HS-5 (cell line): ENCODE measurements around the gene DTL.
"Not testable (repeated sequence)": the region's sequence is repeated elsewhere in the genome, so short reads cannot be mapped to it uniquely, and the experiment has no call there.

Source experiments
- DNase-seq: peaks from one replicate; pipeline ENCODE4 v3.0.0-alpha.2; 2012; ENCODE audit warnings: low read depth

The DTL gene, protein sequence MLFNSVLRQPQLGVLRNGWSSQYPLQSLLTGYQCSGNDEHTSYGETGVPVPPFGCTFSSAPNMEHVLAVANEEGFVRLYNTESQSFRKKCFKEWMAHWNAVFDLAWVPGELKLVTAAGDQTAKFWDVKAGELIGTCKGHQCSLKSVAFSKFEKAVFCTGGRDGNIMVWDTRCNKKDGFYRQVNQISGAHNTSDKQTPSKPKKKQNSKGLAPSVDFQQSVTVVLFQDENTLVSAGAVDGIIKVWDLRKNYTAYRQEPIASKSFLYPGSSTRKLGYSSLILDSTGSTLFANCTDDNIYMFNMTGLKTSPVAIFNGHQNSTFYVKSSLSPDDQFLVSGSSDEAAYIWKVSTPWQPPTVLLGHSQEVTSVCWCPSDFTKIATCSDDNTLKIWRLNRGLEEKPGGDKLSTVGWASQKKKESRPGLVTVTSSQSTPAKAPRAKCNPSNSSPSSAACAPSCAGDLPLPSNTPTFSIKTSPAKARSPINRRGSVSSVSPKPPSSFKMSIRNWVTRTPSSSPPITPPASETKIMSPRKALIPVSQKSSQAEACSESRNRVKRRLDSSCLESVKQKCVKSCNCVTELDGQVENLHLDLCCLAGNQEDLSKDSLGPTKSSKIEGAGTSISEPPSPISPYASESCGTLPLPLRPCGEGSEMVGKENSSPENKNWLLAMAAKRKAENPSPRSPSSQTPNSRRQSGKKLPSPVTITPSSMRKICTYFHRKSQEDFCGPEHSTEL

DNA sequence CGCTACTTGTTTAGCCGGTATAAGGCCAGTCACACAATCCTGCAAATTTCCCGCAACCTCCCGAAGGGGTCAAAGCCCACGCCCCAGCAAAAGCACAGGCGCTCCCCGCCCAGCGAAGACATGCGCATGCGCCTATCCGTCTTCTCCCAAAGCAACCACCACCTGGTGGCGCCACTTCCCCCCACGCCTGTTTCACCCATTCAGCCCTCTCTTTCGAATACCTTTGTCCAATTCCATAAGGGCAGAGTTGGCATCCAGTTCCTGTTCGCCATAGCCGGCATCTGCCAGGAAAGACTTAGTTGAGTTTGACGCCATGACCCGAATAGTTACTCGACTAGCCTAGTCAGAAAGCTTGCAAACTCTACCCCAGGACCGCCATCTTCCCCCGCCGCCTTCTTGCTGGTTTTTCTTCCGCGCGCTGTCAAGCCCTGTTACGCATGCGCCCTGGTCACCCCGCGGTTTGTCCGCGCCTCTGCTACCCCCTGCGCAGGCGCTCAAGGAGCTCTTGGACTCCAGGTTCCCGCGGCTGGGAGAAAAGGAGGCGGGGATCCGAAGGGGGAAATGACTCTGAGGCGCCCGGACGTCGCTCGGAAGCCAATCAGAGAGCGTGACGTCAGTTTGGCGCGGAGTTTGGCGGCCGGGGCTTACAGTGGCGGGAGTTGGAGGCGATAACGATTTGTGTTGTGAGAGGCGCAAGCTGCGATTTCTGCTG lies at the start of gene DTL, which contains the start of gene INTS7:
Gene DTL (plus strand): TSS at position 626 of the 712 bp plus-strand sequence. CDS start 143 bp downstream, outside the sequence.
Gene INTS7 (minus strand): TSS at position 435 of the 712 bp plus-strand sequence. CDS start 120 bp downstream, at position 315.
- peak; percentile 96 for DNase-seq

DNA sequence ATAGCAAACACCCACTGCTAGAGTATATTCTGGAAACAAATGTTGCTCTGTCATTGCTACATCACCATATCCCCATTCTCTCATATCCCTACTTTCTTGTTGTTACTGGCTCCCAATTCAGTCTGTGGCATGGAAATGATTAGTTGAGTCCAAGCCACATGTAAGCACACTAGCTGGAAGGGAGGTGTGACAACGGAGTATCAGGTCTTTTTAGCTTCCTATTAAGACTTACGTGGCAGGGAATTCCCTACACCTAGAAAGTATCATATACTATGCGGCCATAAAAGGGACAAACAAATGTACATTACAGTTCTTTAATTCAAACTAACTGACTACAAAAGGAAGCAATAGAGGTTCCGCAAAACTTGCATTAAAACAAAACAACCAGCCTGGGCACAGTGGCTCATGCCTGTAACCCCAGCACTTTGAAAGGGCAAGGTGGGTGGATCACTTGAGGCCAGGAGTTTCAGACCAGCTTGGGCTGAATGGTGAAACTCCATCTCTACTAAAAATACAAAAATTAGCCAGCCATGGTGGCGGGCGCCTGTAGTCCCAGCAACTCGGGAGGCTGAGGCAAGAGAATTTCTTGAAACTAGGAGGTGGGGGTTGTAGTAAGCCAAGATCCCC lies 48.8 kb upstream of the DTL start:
- DNase-seq: no peak

DNA sequence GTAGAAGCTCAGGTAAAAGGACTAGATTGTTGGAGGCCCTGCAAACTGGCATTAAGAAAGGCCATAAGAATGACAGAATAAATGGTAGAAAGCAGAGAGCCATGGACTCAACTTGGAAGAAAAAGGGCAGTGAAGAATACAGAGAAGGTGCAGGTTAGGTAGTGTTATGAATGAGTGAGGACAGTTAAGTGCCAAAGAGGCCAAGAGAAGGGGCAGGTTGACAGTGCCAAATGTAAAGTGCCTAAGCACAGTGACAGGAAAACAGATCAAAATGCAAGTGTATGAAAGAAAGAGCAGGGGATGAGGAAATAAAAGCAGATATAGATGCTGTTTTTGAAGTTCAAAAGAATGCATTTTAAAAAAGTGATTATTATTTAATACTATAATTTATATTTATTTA lies 43.9 kb upstream of the DTL start:
- DNase-seq: no peak

DNA sequence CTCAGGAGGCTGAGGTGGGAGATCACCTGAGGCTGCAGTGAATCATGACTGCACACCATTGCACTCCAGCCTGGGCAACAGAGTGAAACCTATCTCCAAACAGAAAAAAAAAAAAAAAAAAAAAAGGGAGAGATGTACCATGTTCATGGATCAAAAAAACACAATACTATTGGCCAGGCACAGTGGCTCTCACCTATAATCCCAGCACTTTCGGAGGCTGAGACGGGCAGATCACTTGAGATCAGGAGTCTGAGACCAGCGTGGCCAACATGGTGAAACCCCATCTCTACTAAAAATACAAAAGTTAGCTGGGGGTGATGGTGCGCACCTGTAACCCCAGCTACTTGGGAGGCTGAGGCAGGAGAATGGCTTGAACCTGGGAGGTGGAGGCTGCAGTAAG lies 38.1 kb upstream of the DTL start:
- DNase-seq: not testable (repeated sequence)

DNA sequence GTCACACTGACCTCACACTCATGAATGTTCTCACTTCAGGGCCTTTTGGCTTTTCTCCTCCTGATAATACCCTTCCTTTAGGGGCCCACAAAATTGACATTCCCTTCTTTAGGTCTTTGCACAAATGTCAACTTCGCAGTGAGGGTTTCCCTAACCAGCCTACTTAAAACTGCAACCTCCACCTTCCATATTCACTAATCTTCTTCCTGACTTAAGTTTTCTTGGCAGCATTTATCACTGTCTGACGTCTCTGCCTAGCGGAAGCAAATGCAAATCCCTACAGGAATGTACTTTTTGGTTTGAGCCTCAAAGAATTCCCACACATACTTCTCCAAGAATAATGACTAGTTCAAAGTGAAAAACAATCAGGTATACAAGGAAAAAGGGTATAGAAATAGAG lies 33.0 kb upstream of the DTL start:
- DNase-seq: no peak

DNA sequence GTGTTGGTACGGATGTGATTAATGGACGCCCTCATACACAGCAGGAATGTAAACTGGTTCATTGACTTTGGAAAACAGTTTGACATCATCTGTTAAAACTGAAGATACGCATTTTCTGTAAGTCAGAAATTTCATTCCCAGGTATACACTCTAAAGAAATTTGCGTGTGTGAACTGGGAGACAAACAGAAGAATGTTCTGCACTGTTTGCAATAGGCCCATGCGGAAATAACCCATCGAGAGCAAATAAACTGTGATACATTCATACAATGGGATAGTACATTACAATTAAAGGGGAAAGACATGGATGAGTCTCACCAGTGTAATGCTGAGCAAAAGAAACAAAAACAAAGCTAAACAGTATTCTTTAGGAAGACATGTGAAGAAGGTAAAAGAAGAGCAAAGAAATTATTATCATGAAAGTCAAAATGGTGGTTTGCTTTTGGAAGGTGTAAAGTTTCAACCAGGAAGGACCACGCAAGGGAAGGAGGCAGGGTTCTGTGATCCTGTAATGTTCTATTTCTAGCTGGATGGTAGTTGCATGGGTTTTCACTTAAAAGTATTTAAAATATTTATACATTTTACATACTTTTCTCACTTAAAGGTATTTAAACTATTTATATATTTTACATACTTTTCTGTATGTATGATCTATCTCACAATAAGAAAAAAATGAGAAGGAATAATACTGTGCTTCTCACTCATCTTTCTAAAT lies 30.5 kb upstream of the DTL start:
- no peak for DNase-seq

DNA sequence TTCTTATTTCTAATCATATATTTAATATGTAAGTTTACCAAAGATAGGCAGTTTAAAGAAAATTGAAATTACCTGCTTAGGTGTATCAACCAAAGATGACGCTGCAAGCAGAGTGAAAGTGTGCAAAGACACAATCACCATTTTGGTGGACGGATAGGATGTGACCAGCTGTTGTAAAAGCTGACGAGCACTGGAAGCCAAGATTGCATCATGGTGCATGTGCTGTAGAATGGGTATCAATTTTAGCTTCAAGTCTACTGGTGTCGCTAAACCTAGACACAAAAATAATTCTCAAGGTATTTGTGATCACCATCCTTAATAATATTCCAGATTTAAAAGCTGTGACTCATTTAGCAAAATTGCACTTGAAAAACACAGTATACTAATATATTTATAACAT lies 28.4 kb upstream of the DTL start:
- no peak for DNase-seq

DNA sequence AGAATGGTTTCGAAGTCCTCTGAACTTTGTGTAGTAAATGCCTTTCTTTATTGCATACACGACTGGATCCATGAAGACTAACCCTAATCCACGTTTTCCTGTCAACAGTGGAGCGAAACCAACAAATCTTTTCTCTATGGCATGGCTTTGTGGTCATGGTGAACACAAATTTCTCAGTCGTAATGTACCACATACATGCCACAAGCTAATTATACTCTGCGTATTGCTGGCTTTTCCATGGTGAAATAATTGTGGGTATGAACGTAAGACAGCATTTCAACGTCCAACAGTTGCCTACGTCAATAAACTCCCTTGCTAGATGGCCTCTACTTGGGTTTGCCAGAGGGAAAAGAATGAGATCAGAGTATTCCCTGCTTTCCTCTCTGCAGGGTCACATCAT lies 27.7 kb upstream of the DTL start:
- no peak for DNase-seq

DNA sequence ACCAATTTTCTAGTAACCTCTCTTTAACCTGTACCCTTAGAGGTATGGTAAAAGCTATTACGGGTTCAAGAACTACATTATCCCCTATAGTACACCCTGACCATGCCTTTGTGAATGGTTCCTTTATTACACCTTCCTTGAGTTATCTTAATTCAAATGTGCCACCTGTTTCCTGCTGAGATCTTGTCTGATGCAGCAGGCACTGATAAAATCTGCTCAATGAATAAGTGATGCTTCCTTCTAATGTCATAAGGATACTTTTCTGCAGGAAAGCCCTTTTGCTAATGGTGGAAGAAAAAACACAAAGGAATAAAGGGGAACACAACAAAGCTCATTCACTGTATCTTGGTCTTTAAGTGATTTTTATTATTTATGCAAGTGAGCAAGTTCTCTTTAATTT lies 26.0 kb upstream of the DTL start:
- DNase-seq: no peak

DNA sequence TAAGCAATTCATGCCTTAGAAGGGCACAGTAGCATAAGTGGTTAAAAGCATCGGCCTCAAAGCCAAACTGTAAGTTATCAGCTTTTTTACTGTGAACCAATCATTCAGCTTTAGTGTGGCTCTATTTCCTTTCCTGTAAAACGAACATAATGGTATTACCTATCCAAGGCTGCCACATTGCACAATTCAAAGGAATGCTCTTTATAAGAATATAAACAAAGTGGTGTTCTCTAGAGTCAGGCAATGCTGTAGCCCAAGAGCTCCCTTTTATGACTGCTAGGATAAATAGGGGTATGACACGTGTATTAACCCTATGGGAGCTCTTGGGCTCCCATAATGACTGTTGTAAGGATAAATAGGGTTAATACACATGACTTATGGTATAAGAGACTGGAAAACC lies 25.5 kb upstream of the DTL start:
- no peak for DNase-seq

DNA sequence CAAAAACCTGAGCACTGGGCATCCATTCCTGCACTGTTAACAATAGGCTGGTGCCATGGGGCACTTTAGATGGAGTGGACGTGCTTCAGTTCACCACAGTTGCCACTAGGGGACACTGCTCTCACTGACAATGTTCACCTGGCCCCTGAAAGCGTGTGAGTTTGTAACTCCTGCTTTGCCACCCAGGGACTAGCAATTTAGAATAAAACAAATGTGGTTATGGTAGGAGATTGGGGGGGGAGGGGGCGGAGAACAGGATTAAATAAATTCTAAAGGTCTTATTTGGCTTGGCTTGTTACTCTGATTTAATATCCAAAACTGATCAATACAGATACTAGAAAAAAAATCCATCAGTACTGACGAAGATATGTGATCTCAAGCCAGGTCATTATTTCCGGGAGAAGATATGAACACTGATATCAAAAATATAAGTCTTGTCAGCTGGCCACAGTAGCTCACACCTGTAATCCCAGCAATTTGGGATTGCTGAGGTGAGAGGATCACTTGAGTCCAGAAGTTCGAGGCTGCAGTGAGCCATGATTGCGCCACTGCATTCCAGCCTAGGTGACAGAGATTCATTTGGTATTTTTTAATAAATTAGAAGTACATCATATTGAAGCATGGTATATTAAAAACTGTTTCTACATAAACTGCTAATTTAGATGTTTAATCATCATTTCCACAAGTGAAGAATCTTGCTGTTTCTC lies 23.4 kb upstream of the DTL start:
- DNase-seq: no peak

DNA sequence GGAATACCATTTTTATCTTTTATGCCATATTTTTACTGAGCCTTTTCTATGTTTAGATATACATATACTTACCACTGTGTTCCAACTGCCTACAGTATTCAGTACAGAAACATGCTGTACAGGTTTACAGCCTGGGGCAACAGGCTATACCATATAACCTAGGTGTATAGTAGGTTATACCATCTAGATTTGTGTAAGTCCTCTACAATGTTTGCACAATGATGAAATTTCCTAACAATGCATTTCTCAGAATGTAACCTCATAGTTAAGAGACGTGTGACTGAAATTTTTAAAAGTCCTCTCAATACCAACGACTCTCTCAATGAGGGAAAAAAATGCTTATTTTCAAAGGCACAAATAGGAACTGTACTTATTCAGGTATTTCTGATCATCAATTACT lies 21.9 kb upstream of the DTL start:
- no peak for DNase-seq

DNA sequence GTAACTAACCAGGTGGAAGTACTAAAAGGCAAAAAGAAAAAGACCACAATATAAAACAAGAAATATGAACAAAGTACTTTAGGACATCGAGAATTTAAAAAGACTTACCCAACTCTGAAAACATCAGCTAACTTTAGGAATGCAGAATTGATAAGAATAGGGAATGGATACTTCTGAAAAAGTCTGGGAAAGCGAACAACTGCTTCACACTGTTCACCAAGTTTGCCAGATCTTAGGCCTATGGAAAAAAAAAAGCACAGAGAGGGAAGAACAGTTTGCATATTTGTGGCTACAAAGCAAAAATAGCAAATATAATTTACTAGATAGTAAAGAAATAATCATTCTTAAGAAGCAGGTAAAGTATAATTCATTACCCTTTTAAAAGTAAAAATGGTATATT lies 14.6 kb upstream of the DTL start:
- DNase-seq: no peak

DNA sequence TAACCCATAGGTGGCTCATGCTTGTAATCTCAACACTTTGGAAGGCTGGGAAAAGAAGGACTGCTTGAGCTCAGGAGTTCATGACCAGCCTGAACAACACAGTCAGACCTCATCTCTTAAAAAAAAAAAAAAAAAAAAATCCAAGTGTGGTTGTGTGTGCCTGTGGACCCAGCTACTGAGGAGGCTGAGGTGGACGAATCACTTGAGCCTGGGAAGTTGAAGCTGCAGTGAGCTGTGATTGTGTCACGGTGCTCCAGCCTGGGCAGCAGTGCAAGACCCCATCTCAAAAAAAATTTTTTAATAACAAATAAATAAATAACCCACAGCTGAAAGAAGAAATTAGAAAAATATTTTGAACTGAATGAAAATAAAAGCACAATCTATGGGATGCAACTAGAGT lies 14.0 kb upstream of the DTL start:
- DNase-seq: no peak

DNA sequence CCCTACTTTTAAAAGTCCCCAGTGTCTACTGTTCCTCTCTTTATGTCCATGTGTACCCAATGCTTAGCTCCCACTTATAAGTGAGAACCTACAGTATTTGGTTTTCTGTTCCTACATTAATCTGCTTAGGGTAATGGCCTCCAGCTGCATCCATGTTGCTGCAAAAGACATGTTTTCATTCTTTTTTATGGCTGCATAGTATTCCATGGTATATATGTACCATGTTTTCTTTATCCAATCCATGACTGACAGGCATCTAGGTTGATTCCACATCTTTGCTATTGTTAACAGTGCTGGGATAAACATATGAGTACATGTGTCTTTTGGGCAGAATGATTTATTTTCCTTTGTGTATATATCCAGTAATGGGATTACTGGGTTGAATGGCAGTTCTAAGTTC lies 12.6 kb upstream of the DTL start:
- DNase-seq: not testable (repeated sequence)

DNA sequence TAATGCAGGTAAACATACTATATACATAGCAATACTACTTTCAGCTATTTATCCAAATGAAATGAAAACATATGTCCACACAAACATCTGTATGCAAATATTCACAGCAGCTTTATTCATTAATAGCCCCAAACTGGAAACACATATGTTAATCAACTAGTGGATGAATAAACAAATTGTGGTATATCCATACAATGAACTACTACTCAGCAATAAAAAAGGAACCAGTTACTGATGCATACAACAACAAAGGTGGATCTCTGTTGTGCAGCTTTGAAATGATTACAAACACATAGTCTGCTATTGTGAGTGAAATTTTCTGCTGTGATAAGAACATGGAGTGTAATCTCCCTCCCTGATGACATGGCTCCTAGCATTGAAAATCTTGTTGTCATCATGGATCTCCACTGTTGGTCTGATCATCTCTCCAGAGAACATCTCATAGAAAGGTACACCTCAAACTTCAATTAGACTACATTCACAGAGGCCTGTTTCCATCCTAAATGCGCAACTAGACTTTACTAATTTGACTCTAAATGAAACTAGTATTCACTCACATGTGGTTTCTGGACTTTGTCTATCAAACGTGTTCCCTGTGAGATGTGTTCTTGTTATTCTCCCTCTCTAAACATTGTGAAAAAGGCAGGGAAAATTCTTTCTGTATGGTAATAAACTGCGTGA lies 10.9 kb upstream of the DTL start:
- DNase-seq: no peak

DNA sequence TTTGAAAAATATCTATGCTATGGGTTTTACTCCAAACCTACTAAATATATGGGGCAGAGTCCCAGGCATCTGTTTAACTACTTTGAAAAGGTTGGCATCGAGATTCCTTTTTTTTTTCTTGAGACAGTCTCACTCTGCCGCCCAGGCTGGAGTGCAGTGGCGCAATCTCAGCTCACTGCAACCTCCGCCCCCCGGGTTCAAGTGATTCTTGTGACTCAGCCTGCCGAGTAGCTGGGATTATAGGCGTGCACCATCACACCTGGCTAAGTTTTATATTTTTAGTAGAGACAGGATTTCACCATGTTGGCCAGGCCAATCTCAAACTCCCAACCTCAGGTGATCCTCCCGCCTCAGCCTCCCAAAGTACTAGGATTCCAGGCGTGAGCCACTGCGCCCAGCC lies 7.8 kb upstream of the DTL start:
- not testable (repeated sequence) for DNase-seq

DNA sequence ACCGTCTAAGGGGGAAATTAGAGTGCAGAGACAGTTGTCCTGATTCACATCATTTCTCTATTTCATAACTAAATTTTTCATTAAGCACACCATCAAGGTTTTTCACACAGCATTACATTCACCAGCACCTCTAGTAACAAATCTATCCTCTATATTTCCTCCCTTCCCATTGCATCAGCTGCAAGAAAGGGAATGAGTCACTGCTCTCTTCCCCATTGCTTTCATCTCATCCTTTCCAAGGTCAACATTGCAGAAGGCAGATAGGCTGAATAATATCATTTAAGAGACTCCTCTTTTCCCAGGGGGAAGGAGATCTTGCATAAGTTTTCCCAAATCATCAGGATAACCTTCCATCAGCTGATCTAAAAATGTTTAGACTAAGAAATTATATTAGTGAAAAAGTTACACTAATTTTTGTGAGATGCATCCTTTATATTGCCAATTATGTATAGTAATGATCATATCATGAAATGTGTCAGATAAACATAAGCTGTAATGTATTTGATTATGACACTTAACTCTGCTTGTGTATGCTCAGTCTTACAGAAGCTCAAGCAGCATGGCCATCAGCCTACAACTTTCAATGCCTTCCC lies 4.5 kb upstream of the DTL start:
- DNase-seq: peak; percentile 76

DNA sequence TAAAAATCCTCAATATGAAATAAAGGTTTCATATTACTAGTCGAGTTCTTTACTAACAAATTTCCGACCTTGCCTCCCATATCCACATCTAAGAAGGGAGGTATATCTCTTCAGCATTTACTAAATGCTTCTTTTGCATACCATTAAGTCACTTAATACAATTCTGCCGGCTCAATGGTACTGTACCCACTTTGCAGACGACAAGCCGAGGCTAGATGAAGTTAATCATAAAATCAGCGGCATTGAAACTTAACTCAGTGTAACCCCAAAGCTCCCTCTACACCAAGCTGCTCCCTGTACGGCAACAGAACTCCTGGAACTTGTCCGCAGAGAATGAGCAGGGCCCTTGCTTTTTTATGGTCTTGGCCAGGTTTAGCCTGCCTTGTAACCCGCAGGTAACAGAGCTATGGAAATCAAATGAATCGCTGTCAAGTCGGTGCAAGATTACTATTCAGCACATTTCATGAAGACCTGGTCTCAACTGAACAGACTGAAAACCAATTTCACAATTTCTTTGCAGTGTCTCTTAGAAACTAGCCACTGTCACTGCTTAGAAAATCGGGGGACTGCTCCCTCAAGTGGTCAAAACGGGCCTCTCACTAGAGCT lies 929 bp upstream of the DTL start:
- DNase-seq: no peak
